Ammon's horn (tissue), 1 donor: ENCODE results near the gene TMEM44.
A peak's percentile ranks its signal among the peaks of the same experiment; 100 is the strongest.
"Not testable (repeated sequence)": the region's sequence is repeated elsewhere in the genome, so short reads cannot be mapped to it uniquely, and the experiment has no call there.

Experiments
- DNase-seq: peaks from one replicate; pipeline ENCODE4 v3.0.0-alpha.2; 2016; ENCODE audit warnings: low spot score

The TMEM44 gene

DNA sequence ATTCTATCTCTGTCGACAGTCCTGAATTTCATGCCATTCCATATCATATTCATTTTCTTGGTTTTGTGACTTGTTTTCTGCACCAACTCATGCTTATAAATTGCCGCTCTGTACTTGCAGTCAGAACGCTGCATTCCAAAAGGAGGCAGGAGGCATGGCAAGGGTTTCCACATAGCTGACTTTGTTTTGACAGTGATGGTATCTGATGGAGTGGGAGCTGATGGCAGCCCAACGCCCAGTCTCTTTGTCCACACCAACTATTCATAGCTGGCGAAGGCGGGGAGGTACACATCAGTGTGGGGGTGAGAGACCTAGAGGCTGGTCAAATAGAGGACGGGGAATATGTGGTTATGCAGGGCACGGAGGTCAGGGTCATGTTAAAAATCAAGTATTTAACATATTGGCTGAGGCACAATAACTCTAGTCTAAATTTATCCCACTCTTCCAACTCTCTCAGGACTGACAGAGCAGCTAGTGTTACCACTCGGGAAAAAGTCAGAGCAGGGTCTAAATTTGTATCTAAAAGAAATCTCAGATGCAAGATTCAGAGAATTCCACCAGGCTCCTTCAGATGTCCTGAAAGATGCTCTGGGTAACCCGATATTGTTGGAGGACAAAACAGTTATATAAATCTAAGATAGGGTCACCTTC, 78.6 kb downstream of the TMEM44 start:
- no peak for DNase-seq

DNA sequence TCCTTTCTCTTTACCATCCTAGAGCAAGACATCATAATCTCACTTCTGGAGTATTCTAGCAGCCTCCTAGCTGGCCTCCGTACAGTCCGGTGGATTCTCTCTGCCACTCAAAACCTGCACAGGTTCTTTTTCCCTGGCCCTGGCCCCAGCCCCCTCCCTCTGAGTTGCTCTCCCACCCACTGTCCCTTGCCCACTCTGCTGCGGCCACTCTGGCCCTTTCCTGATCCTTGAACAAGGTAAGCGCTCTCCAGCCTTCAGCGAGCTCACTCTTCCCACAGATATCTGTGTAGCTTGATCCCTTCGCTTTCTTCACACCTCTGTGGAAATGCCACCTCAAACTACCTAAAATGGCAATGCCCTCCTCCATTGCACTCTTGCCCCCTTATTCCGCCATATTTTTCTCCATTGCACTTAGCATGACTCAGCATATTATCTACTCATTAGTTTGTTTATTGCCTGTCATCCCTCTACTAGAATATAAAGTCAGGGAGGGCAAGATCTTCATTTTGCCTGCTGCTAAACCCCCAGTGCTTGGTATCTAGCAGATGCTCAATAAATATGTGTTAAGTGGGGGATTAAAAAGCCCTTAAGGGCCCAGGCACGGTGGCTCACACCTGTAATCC, 80.8 kb downstream of the TMEM44 start:
- DNase-seq = no peak

DNA sequence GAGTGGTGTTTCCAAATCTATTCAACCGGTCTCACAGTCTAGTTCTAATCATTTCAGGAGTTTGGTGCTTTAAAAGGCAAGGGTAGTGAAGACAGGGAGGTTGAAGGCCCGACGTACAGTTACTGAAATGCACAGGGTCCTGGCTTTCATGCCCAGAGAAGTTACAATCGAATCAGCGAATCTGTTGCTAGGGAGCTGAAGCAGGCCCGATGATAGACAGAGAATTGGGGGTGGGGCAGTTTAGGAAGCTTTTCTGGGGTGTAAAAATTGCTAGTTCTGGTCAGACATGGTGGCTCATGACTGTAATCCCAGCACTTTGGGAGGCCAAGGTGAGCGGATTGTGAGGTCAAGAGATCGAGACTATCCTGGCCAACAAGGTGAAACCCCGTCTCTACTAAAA, 83.4 kb downstream of the TMEM44 start:
- DNase-seq = no peak

DNA sequence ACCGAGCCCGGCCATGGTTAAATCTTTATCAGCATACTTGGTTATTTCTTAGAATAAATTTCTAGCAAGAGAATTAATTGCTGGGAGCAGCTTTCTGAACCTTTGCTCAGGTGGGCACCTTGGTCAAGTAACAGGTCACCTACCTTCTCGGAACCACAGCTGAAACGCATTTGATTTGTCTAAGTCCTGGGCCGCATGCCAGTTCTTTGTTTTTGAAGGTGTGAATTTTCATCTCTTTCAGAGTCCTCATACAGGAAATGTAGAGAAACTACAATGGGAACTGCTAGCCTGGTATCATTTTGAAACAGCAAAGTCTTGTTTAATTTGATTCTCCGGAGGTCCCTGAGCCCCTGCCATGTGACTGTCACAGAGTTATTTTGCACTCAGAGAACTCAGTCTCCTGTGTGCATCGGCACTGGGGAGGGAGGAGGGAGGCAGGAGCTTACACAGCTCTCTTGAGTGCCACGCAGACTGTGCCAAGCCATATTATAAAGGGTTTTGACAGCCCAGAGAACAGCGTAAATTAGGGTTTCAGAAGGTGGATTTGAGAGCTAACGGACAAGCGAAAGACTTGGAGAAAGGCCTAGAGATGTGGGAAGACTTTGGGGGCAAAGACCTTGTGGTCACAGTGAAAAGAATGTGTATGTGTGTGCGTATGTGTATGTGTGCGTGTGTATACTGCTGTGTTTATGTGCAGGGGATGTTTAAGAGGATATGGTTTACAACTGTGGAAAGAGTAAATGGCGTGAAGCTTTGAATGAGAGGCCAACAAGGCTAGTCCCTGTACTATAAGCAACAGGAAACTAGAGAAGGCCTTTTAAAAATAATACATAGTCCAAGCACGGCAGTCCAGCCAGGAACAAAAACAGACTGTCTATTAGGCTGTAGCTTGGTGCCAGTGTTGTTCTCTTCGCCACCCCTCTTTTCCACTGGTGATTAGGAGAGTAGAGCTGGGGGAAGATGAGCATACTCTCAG, 84.6 kb downstream of the TMEM44 start:
- DNase-seq = no peak

GRCh38 chr3:194547042-194547441, 86.2 kb downstream of the TMEM44 start:
- DNase-seq = no peak

DNA sequence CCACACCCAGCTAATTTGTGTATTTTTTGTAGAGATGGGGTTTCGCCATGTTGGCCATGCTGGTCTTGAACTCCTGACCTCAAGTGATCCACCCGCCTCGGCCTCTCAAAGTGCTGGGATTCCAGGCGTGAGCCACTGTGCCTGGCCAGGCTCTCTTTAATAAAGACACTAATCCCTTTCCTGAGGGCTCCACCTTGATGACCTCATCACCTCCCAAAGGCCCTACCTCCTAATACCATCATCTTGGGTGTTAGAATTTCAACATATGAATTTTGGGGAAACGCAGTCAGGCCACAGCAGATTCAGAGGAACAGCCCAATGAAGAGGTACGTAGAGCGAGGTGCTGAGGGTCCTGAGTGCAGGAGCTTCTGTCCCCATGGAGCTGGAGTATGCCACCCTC, 87.7 kb downstream of the TMEM44 start:
- DNase-seq = not testable (repeated sequence)

DNA sequence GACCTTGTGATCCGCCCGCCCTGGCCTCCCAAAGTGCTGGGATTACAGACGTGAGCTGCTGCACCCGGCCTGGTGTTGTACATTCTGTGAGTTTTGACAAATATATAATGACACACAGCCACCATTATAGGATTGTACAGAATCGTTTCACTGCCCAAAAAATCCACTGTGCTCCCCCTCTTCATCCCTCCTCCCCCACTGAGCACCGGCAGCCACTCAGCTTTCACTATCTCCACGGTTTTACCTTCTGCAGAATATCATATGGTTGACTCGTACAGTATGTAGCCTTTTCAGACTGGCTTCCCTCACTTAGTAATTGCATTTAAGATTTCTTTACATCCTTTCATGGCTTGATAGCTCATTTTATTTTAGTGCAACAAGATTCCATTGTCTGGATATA, 89.7 kb downstream of the TMEM44 start:
- DNase-seq = no peak

DNA sequence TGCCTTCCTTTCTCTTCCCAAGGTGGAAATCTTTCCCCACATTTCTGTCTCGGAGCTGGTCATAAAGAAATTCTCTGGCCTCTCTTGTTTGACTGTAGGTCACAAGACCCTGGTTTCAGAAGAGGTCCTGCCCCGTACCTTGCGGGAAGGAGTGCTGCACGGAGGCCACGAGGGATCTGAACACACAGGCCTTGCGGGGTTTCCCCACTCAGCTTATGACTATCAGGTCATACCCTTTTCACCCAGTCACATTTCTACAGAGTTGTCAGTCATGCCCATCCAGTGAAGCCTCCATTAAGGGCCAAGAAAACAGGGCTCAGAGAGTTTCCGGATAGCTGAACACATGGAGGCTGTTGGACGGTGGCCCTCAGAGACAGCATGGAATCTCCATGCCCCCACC, 91.7 kb downstream of the TMEM44 start:
- DNase-seq = no peak

GRCh38 chr3:194540274-194540905, 92.8 kb downstream of the TMEM44 start:
- peak; percentile 68 for DNase-seq

DNA sequence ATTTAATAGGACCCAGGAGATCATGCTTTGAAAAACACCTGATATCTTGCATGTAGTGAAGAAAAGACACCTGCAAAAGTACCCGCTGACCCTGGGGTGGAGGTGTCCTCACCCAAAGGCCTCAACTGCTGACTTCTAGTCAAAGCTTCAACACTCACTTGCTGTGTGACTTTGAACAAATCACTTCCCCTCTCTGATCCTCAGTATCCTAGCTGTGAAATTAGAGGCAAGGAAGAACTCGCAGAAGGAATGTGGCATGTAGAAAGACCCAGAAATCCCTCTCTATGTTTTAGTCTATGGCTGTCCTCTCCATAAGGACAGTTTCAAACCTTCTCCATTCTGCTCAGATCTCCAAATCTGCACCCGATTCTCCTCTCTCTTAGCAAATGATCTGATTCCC, 93.7 kb downstream of the TMEM44 start:
- no peak for DNase-seq

- DNase-seq = no peak
Measured at GRCh38 chr3:194537732-194538247, 95.4 kb downstream of the TMEM44 start.
